Naive thymus-derived CD8-positive, alpha-beta T cell (primary cell): ENCODE results near the gene DMRT3. TPM values are rescaled to one million over a fixed set of nuclear protein-coding genes. Genes with fewer than 3 reads are reported as not detected.
A peak's percentile ranks its signal among the peaks of the same experiment; 100 is the strongest.
"Not testable (repeated sequence)": the region's sequence is repeated elsewhere in the genome, so short reads cannot be mapped to it uniquely, and the experiment has no call there.

Experiments used
- ATAC-seq, 2 donors: fragments of 150-1000 bp; cut with Tn5 transposase in 1 of 2; sonication (Bioruptor Pico), chemical (Tn5 transposase) in 1 of 2; 1 replicate in 1 of 2; 2 replicates in 1 of 2; pipeline ENCODE4 v1.10.0; 2021; ENCODE audit warnings: mild to moderate bottlenecking in 2 of 2, moderate library complexity in 2 of 2
- POLR2A ChIA-PET: fragments of 350-600 bp; sonication (Branson Sonifier 250); formaldehyde crosslinking; loops from one replicate; lab custom pipeline; 2021; ENCODE audit warnings: antibody characterized with exemption; lab: Charles Lee
- DNase-seq, 10 donors: peaks; one replicate each; pipeline versions ENCODE4 v3.0.0 to v3.0.0-alpha.2; 2020 to 2022
- H3K27ac Mint-ChIP-seq, 10 donors: one replicate each; pipeline ENCODE4 v1.8.0; 2020 to 2022; ENCODE audit warnings: mild to moderate bottlenecking in 10 of 10, mixed read lengths in 10 of 10, moderate library complexity in 4 of 10, inconsistent platforms in 1 of 10
- H3K27me3 Mint-ChIP-seq, 5 donors: one replicate each; pipeline ENCODE4 v1.8.0; 2021 to 2022; ENCODE audit warnings: mixed read lengths in 5 of 5
- H3K36me3 Mint-ChIP-seq, 3 donors: one replicate each; pipeline ENCODE4 v1.8.0; 2020 to 2022; ENCODE audit warnings: mixed read lengths in 3 of 3, mild to moderate bottlenecking in 2 of 3, inconsistent platforms in 1 of 3
- H3K4me1 Mint-ChIP-seq, 4 donors: one replicate each; pipeline ENCODE4 v1.8.0; 2021 to 2022; ENCODE audit warnings: mixed read lengths in 4 of 4
- H3K4me3 Mint-ChIP-seq, 10 donors: one replicate each; pipeline ENCODE4 v1.8.0; 2020 to 2022; ENCODE audit warnings: mild to moderate bottlenecking in 10 of 10, mixed read lengths in 10 of 10, moderate library complexity in 6 of 10, inconsistent platforms in 1 of 10
- H3K9me3 Mint-ChIP-seq, 9 donors: one replicate each; pipeline ENCODE4 v1.8.0; 2020 to 2022; ENCODE audit warnings: mixed read lengths in 9 of 9, mild to moderate bottlenecking in 3 of 9, inconsistent platforms in 1 of 9, moderate library complexity in 1 of 9
- polyA plus RNA-seq, 3 donors: library from polyadenylated mRNA; unstranded; fragments of 300-500 nt; fragmentation: Illumina TruSeq; gene quantifications; one replicate each; pipeline ENCODE4 v1.2.3, GENCODE V29; 2021
- total RNA-seq, 8 experiments: library from RNA in 2 of 8; stranded (reverse) in 2 of 8; gene quantifications; one replicate each; pipeline ENCODE4 v1.2.3 and lab custom pipeline; 2021 to 2026

Gene DMRT3
- total and polyA plus RNA-seq, 5 experiments from 2014 or later, result not detected

DNA sequence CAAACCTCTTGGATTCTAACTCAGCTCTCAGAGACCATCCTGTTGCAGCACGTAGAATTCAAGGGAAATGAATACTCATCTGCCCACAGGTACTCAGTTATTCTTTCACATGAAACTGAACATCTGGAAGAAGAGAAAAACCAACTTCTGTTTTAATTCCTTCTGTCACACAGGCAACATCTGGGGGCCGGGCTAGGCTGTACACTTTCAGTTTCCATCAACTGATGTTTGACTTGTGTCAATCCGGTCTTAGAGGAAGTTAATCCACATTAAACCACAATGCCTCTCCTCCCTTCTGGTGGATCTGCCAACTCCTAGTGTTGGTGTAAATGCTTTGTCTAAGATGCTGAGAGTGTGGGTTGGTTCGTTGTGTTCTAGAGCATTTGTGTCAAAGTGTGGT lies 17.6 kb downstream of the DMRT3 start:
- Mint-ChIP-seq H3K27ac (no peak overlapping the region), H3K4me3 (no peak overlapping the region)

GRCh38 chr9:995192-995591 lies 18.7 kb downstream of the DMRT3 start:
- Mint-ChIP-seq H3K36me3 (no peaks in the 10 kb centered on the region), H3K4me3 (no peak overlapping the region), H3K9me3 (peaks cover 0 to 4% (median 0%) of the 10 kb centered on the region in 9 donors), H3K27ac (no peak overlapping the region), H3K4me1 (peaks cover 0 to 8% (median 5%) of the 10 kb centered on the region in 4 donors), H3K27me3 (peaks cover 6 to 18% (median 10%) of the 10 kb centered on the region in 5 donors)
- DNase-seq, result no peak
- ATAC-seq, result no peak
- POLR2A ChIA-PET, result no interaction called here

More for the DNA sequence above, 17.6 kb downstream of the DMRT3 start:
- Mint-ChIP-seq H3K4me1 (peaks cover 0 to 4% (median 1%) of the 10 kb centered on the region in 4 donors), H3K9me3 (peaks cover 0 to 3% (median 0%) of the 10 kb centered on the region in 9 donors), H3K27me3 (peaks cover 11 to 26% (median 13%) of the 10 kb centered on the region in 5 donors), H3K36me3 (no peaks in the 10 kb centered on the region)
- no peak for ATAC-seq
- POLR2A ChIA-PET, result no interaction called here
- no peak for DNase-seq

- POLR2A ChIA-PET, result no interaction called here
These were observed 19.3 kb downstream of the DMRT3 start for GRCh38 chr9:995781-996180.

DNA sequence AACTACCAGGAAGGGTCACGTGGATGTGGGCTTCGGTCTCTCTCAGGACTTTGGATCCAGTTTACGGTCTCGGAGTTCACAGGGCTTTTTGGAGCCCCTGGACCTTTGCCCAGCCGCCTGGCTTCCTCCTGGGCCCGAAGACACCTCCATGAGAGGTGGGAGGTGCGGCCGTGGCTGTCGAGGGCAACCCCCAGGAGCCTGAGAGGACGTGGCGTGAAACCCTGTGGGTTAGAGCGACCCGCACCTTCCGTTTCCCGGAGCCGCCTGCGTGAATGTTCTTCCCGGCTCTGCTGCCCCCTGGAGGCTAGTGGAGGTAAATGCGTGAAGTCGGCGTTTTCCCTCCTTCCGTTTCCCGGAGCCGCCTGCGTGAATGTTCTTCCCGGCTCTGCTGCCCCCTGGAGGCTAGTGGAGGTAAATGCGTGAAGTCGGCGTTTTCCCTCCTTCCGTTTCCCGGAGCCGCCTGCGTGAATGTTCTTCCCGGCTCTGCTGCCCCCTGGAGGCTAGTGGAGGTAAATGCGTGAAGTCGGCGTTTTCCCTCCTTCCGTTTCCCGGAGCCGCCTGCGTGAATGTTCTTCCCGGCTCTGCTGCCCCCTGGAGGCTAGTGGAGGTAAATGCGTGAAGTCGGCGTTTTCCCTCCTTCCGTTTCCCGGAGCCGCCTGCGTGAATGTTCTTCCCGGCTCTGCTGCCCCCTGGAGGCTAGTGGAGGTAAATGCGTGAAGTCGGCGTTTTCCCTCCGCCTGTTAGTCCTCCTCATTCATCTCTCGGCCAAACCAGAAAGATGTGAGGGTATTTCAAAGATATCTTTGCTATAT lies 22.1 kb downstream of the DMRT3 start:
- ATAC-seq, H3K4me3 Mint-ChIP-seq, DNase-seq, H3K36me3 Mint-ChIP-seq, H3K27me3 Mint-ChIP-seq, H3K4me1 Mint-ChIP-seq, POLR2A ChIA-PET, H3K9me3 Mint-ChIP-seq, H3K27ac Mint-ChIP-seq: not testable (repeated sequence)

More at GRCh38 chr9:995781-996180, 19.3 kb downstream of the DMRT3 start:
- Mint-ChIP-seq H3K36me3 (no peaks in the 10 kb centered on the region), H3K27me3 (peaks cover 4 to 16% (median 8%) of the 10 kb centered on the region in 5 donors), H3K9me3 (peaks cover 0 to 4% (median 0%) of the 10 kb centered on the region in 9 donors), H3K4me1 (peaks cover 0 to 8% (median 5%) of the 10 kb centered on the region in 4 donors), H3K4me3 (no peak overlapping the region), H3K27ac (peak overlapping the region in 1 of 10 donors; percentile 34)
- DNase-seq (no peak), ATAC-seq (no peak)

DNA sequence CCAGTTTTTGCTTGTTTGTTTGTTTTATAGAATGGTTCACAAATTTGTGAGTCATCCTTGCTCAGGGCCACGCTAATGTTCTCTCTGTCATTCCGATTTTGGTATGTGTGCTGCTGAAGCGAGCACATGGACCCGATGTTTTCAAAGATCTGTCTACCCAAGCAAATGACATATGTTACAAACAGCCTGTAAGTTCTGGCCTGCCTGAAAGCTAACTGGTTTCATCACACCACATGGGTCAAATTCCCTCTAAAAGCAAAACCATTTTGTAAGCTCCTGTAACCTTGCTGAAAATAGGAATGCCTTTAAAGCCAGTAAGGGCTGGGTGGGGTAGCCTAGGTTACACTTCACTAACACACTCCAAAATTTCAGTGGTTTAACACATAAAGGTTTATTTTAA lies 25.4 kb downstream of the DMRT3 start:
- peaks cover 0 to 12% (median 5%) of the 10 kb centered on the region in 4 donors for H3K4me1 Mint-ChIP-seq
- ATAC-seq (no peak), DNase-seq (no peak)
- POLR2A ChIA-PET, result no interaction called here
- peaks cover 7 to 21% (median 14%) of the 10 kb centered on the region in 5 donors for H3K27me3 Mint-ChIP-seq
- no peaks in the 10 kb centered on the region for H3K36me3 Mint-ChIP-seq
- no peak overlapping the region for H3K27ac Mint-ChIP-seq
- no peak overlapping the region for H3K4me3 Mint-ChIP-seq
- H3K9me3 Mint-ChIP-seq, result peaks cover 0 to 4% (median 0%) of the 10 kb centered on the region in 9 donors

DNA sequence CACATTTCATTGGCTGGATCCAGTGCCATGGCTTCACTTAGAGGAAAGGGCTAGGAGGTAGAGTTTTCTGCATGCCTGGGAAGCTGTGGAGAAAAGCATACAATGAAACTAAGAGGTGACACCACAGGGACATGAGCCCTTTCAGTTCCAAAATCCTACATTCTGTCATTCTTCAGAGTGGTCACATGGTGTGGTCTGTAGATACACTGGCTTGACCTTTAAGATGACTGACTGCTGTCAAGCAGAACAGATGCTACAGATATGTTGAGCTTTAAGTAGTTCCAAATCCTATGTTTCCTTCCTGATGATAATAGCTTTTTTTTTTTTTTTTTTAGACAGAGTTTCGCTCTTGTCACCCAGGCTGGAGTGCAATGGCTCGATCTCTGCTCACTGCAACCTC lies 26.2 kb downstream of the DMRT3 start:
- peaks cover 9 to 29% (median 20%) of the 10 kb centered on the region in 5 donors for H3K27me3 Mint-ChIP-seq
- no peaks in the 10 kb centered on the region for H3K36me3 Mint-ChIP-seq
- POLR2A ChIA-PET, result no interaction called here
- ATAC-seq, result no peak
- DNase-seq, result no peak
- H3K4me3 Mint-ChIP-seq, result no peak overlapping the region
- peaks cover 0 to 12% (median 5%) of the 10 kb centered on the region in 4 donors for H3K4me1 Mint-ChIP-seq
- H3K27ac Mint-ChIP-seq, result no peak overlapping the region
- H3K9me3 Mint-ChIP-seq, result peaks cover 0 to 2% (median 0%) of the 10 kb centered on the region in 9 donors

DNA sequence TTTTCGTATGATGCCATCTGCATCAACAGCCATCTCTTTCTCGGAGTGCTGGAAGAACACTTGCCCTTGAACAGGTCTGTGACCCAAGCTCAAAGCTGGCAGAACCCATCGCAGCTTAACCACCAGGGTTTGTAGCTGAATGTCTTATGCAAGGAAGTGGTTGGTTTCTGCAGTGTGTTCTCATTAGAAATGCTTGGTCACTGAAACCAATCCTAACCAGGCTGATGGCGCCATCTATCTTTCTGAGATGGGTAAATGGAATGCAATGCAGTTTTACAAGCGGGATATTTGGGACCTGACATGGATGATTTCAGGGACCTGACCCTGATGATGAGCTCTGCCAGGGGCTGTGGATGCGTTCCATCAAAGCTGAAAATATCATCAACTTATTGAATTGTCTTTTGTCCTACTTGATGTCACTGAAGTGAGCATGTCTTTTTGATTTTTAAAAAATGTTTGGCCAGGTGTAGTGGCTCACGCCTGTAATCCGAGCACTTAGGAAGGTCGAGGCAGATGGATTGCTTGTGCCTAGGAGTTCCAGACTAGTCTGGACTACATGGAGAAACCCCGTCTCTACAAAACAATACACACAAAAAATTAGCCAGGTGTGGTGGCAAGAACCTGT lies 28.7 kb downstream of the DMRT3 start:
- no peaks in the 10 kb centered on the region for H3K9me3 Mint-ChIP-seq
- no peaks in the 10 kb centered on the region for H3K36me3 Mint-ChIP-seq
- H3K27ac Mint-ChIP-seq, result no peak overlapping the region
- H3K4me1 Mint-ChIP-seq, result peaks cover 2 to 14% (median 6%) of the 10 kb centered on the region in 4 donors
- ATAC-seq (peak in 1 of 2 donors; percentile 23), DNase-seq (peak in 2 of 10 donors; percentile 10 to 16)
- POLR2A ChIA-PET, result no interaction called here
- no peak overlapping the region for H3K4me3 Mint-ChIP-seq
- H3K27me3 Mint-ChIP-seq, result peaks cover 22 to 54% (median 30%) of the 10 kb centered on the region in 5 donors

- no peak for DNase-seq
- ATAC-seq, result no peak
- no peak overlapping the region for H3K4me3 Mint-ChIP-seq
- H3K9me3 Mint-ChIP-seq, result no peaks in the 10 kb centered on the region
- POLR2A ChIA-PET, result no interaction called here
- peaks cover 24 to 55% (median 32%) of the 10 kb centered on the region in 5 donors for H3K27me3 Mint-ChIP-seq
- H3K27ac Mint-ChIP-seq, result no peak overlapping the region
- H3K4me1 Mint-ChIP-seq, result peaks cover 2 to 14% (median 6%) of the 10 kb centered on the region in 4 donors
- H3K36me3 Mint-ChIP-seq, result no peaks in the 10 kb centered on the region
These were observed 30.9 kb downstream of the DMRT3 start for GRCh38 chr9:1007312-1007711.

DNA sequence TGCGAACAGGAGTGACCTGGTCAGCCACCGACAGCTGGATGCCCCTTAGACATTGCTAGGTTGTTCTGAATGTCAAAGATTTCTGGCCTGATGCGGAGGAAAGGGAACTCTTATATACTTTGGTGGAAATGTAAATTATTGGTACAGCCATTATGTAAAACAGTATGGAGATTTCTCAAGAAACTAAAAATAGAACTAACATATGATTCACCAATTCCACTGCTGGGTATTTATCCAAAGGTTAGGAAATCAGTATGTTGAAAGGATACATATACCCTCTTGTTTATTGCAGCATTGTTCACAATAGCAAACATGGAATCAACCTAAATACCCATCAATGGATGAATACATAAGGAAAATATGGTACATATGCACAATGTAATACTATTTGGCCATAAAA lies 31.8 kb downstream of the DMRT3 start:
- no peak overlapping the region for H3K27ac Mint-ChIP-seq
- no peaks in the 10 kb centered on the region for H3K9me3 Mint-ChIP-seq
- ATAC-seq (no peak), DNase-seq (no peak)
- H3K36me3 Mint-ChIP-seq, result no peaks in the 10 kb centered on the region
- no peak overlapping the region for H3K4me3 Mint-ChIP-seq
- POLR2A ChIA-PET, result no interaction called here
- peaks cover 2 to 14% (median 6%) of the 10 kb centered on the region in 4 donors for H3K4me1 Mint-ChIP-seq
- H3K27me3 Mint-ChIP-seq, result peaks cover 24 to 55% (median 34%) of the 10 kb centered on the region in 5 donors

GRCh38 chr9:1009101-1009707 lies 32.7 kb downstream of the DMRT3 start:
- Mint-ChIP-seq H3K27ac (no peak overlapping the region), H3K4me3 (no peak overlapping the region), H3K36me3 (no peaks in the 10 kb centered on the region), H3K9me3 (no peaks in the 10 kb centered on the region), H3K27me3 (peaks cover 24 to 55% (median 31%) of the 10 kb centered on the region in 5 donors), H3K4me1 (peaks cover 2 to 14% (median 6%) of the 10 kb centered on the region in 4 donors)
- ATAC-seq, result peak; percentile 70 to 78
- POLR2A ChIA-PET, result no interaction called here
- peak; percentile 35 to 72 (median 66) for DNase-seq

GRCh38 chr9:1013021-1013420 lies 36.6 kb downstream of the DMRT3 start:
- no peaks in the 10 kb centered on the region for H3K36me3 Mint-ChIP-seq
- POLR2A ChIA-PET, result no interaction called here

GRCh38 chr9:1014225-1014624 lies 37.8 kb downstream of the DMRT3 start:
- DNase-seq (no peak), ATAC-seq (no peak)
- Mint-ChIP-seq H3K4me3 (no peak overlapping the region), H3K27me3 (peaks cover 13 to 35% (median 21%) of the 10 kb centered on the region in 5 donors), H3K4me1 (peaks cover 0 to 5% (median 3%) of the 10 kb centered on the region in 4 donors), H3K9me3 (no peaks in the 10 kb centered on the region), H3K27ac (no peak overlapping the region), H3K36me3 (no peaks in the 10 kb centered on the region)
- POLR2A ChIA-PET, result no interaction called here

More at GRCh38 chr9:1013021-1013420, 36.6 kb downstream of the DMRT3 start:
- peaks cover 0 to 14% (median 4%) of the 10 kb centered on the region in 4 donors for H3K4me1 Mint-ChIP-seq
- H3K27ac Mint-ChIP-seq, result peak overlapping the region in 1 of 10 donors; percentile 2
- no peaks in the 10 kb centered on the region for H3K9me3 Mint-ChIP-seq
- H3K27me3 Mint-ChIP-seq, result peaks cover 19 to 35% (median 27%) of the 10 kb centered on the region in 5 donors
- DNase-seq (no peak), ATAC-seq (no peak)
- no peak overlapping the region for H3K4me3 Mint-ChIP-seq
